Peyer's patch (tissue), 4 donors: ENCODE data around the gene PLCL2. TPM values are rescaled to one million over a fixed set of nuclear protein-coding genes. Genes with fewer than 3 reads are reported as not detected.

ENCODE experiments used
- DNase-seq, 3 donors: peaks; one replicate each; pipeline ENCODE4 v3.0.0-alpha.2; 2017 to 2019
- H3K27ac ChIP-seq, 4 donors: fragments of 200-600 bp; sonication (generic); one replicate each; pipeline ENCODE4 v1.5.1; 2016 to 2019
- H3K27me3 ChIP-seq, 2 donors: fragments of 200-600 bp; sonication (generic); one replicate each; pipeline ENCODE4 v1.5.1; 2019
- H3K36me3 ChIP-seq, 3 donors: fragments of 200-600 bp; sonication (generic); one replicate each; pipeline ENCODE4 v1.5.1; 2016 to 2019
- H3K4me1 ChIP-seq, 4 donors: fragments of 200-600 bp; sonication (generic); one replicate each; pipeline ENCODE4 v1.5.1; 2016 to 2019
- H3K4me3 ChIP-seq, 4 donors: fragments of 200-600 bp; sonication (generic); 1 replicate in 3 of 4; 2 replicates in 1 of 4; pipeline ENCODE4 v1.5.1; 2016 to 2019; ENCODE audit warnings: mild to moderate bottlenecking in 1 of 4
- H3K9me3 ChIP-seq, 4 donors: fragments of 200-600 bp; sonication (generic); one replicate each; pipeline ENCODE4 v1.5.1; 2016 to 2019; ENCODE audit warnings: mild to moderate bottlenecking in 1 of 4
- CTCF ChIP-seq, 6 experiments: fragments of 450-650 bp in 4 of 6; fragments of 200-600 bp in 2 of 6; sonication (generic) in 1 of 6; IDR thresholded peaks; one replicate each; pipeline ENCODE4 v1.5.1; 2017 to 2019; ENCODE audit warnings: antibody characterized with exemption in 6 of 6, mild to moderate bottlenecking in 3 of 6, moderate library complexity in 1 of 6
- POLR2A ChIP-seq, 2 donors: fragments of 450-650 bp; IDR thresholded peaks; one replicate each; pipeline ENCODE4 v1.5.1; 2017; ENCODE audit warnings: antibody characterized with exemption in 2 of 2, mild to moderate bottlenecking in 2 of 2, moderate library complexity in 2 of 2
- total RNA-seq, 4 donors: library from RNA; depleted of rRNA; stranded (reverse); fragments of >200 nt; gene quantifications; one replicate each; pipeline ENCODE4 v1.1.0, GENCODE V29; 2016

Gene PLCL2
- total RNA-seq, 4 donors from 2014 or later = 21.8 to 39.6 (median 25.4) TPM

DNA sequence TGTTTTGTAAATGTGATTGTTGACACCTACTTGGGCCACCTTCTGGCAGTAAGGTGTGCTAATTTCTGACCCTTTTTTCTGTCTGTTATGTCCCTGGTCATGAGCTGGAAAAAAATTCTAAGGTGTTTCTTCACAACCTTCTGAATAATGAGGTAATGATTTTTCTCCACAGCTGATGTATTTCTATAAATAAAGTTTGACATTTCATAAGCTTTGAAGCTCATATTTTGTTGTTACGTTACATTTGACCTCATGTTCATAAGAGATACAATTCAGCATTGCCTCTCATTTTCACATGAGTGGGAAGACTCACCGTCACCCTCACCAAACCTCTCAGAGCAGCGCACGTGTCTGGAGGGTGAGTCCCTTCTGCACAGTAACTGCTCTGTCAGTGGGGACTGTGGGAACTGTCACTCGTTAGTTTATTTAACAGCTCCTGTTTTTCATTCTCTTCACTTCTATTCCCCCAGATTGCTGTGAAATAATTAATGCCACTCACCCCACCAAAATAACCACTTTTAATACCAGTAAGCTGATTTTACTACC is 140.9 kb downstream of the PLCL2 start:
- H3K36me3 ChIP-seq = no peaks in the 10 kb centered on the region
- no peak overlapping the region for H3K4me3 ChIP-seq
- no peaks in the 10 kb centered on the region for H3K4me1 ChIP-seq
- no peak overlapping the region for H3K27ac ChIP-seq
- no peaks in the 10 kb centered on the region for H3K9me3 ChIP-seq
- TF ChIP-seq POLR2A (IDR thresholded peaks at IDR 0.05) = no peak
- TF ChIP-seq CTCF (IDR thresholded peaks at IDR 0.05) = no peak
- no peak for DNase-seq
- no peaks in the 10 kb centered on the region for H3K27me3 ChIP-seq

DNA sequence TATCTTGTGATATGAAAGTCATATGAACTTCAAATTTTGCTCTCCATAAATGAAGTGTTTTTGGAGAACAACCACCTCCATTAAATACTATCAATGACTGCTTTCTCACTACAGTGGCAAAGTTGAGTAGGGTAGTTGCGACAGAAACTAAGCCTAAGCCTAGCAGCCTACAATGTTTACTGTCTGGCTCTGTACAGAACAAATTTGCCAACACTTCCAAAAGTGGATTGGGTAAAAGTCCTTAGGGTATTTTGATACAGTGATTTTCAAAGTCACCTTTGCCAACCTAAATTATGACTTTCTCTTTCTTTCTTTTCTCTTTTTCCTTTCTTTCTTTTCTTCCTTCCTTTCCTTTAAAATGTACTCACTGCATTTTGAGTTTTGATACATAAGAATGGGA is 142.6 kb downstream of the PLCL2 start:
- no peak for DNase-seq
- no peaks in the 10 kb centered on the region for H3K27me3 ChIP-seq
- H3K36me3 ChIP-seq = no peaks in the 10 kb centered on the region
- H3K4me1 ChIP-seq = no peaks in the 10 kb centered on the region
- no peak overlapping the region for H3K4me3 ChIP-seq
- H3K9me3 ChIP-seq = no peaks in the 10 kb centered on the region
- TF ChIP-seq POLR2A (IDR thresholded peaks at IDR 0.05) = no peak
- no peak for TF ChIP-seq CTCF (IDR thresholded peaks at IDR 0.05)
- no peak overlapping the region for H3K27ac ChIP-seq

- Histone ChIP-seq H3K4me3 (no peak overlapping the region), H3K27me3 (no peaks in the 10 kb centered on the region), H3K36me3 (no peaks in the 10 kb centered on the region), H3K27ac (no peak overlapping the region), H3K9me3 (no peaks in the 10 kb centered on the region), H3K4me1 (no peaks in the 10 kb centered on the region)
- TF ChIP-seq CTCF (IDR thresholded peaks at IDR 0.05) = no peak
- no peak for TF ChIP-seq POLR2A (IDR thresholded peaks at IDR 0.05)
- no peak for DNase-seq
These were observed 143.6 kb downstream of the PLCL2 start for GRCh38 chr3:17028363-17028762.

GRCh38 chr3:17030438-17030837 is 145.7 kb downstream of the PLCL2 start:
- Histone ChIP-seq H3K27ac (no peak overlapping the region), H3K4me3 (no peak overlapping the region), H3K27me3 (no peaks in the 10 kb centered on the region), H3K36me3 (no peaks in the 10 kb centered on the region), H3K4me1 (no peaks in the 10 kb centered on the region), H3K9me3 (no peaks in the 10 kb centered on the region)
- TF ChIP-seq POLR2A (IDR thresholded peaks at IDR 0.05) (no peak), CTCF (IDR thresholded peaks at IDR 0.05) (no peak)
- DNase-seq = no peak

DNA sequence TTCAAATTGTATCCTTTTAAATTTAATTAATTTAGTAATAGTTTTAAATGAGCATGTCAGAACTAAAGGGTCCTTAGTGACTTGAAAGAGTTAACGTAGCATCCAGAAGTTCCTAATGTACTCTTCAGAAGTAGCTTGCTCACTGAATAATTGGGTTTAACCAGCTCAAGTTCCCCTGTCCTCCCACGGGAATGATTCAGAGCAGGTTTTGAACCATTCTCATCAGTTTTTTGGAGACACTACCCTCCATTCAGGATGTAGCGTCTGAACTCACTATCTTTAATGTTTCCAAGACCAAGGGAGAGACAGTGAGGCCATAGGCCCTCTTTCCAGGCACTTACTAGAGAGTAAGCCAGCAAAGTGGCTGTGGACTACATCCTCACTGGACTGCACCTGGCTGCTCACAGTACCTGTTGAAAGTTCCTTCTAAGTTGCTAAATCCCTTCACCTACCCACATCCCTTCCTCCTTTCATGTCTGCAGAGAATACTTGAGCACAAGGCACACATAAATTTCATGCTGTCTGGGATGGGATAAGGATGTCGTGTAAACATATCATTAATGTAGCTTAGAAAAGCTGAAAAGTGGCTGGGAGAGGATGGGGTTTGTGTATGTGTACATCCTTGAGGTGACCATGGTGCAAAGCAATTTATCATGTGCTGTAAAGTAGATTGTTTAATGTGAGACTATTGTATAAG is 146.3 kb downstream of the PLCL2 start:
- Histone ChIP-seq H3K27ac (no peak overlapping the region), H3K4me1 (no peaks in the 10 kb centered on the region), H3K27me3 (no peaks in the 10 kb centered on the region), H3K9me3 (no peaks in the 10 kb centered on the region), H3K4me3 (no peak overlapping the region), H3K36me3 (no peaks in the 10 kb centered on the region)
- DNase-seq = no peak
- TF ChIP-seq POLR2A (IDR thresholded peaks at IDR 0.05) = no peak
- no peak for TF ChIP-seq CTCF (IDR thresholded peaks at IDR 0.05)
